ENCODE data around the gene CCDC92.

CCDC92 gene

GRCh38 chr12:123891516-123892179, 81.0 kb downstream of the CCDC92 start:
- in situ Hi-C loops (cut with HindIII; ENCODE audit: low pct_ligation_motif_present, low sequenced_read_pairs): no loop called here
- H3K36me3 ChIP-seq (replicated peaks): no peaks in the 10 kb centered on the region
- TF ChIP-seq CTCF (IDR thresholded peaks at IDR 0.05; ENCODE audit: low read depth, low read length, missing control alignments): peak; percentile 21

GRCh38 chr12:123891011-123891410, 81.6 kb downstream of the CCDC92 start:
- DNase-seq: no peak
- Histone ChIP-seq H3K27me3 (replicated peaks) (no peaks in the 10 kb centered on the region), H3K27ac (no peak overlapping the region), H3K36me3 (replicated peaks) (no peaks in the 10 kb centered on the region), H3K4me3 (ENCODE audit: low read depth, low read length) (no peak overlapping the region)
- no peak for TF ChIP-seq CTCF (IDR thresholded peaks at IDR 0.05; ENCODE audit: low read depth, low read length, missing control alignments)
- in situ Hi-C loops (cut with HindIII; ENCODE audit: low pct_ligation_motif_present, low sequenced_read_pairs): no loop called here

More at GRCh38 chr12:123891516-123892179, 81.0 kb downstream of the CCDC92 start:
- H3K4me3 ChIP-seq (ENCODE audit: low read depth, low read length): no peak overlapping the region
- peak; percentile 42 for DNase-seq
- H3K27ac ChIP-seq: no peak overlapping the region
- no peaks in the 10 kb centered on the region for H3K27me3 ChIP-seq (replicated peaks)

GRCh38 chr12:123890536-123890902, 82.1 kb downstream of the CCDC92 start:
- no peak for TF ChIP-seq CTCF (IDR thresholded peaks at IDR 0.05; ENCODE audit: low read depth, low read length, missing control alignments)
- DNase-seq: no peak
- Histone ChIP-seq H3K27ac (no peak overlapping the region), H3K4me3 (ENCODE audit: low read depth, low read length) (no peak overlapping the region), H3K27me3 (replicated peaks) (no peaks in the 10 kb centered on the region), H3K36me3 (replicated peaks) (no peaks in the 10 kb centered on the region)
- in situ Hi-C loops (cut with HindIII; ENCODE audit: low pct_ligation_motif_present, low sequenced_read_pairs): no loop called here

- in situ Hi-C loops (cut with HindIII; ENCODE audit: low pct_ligation_motif_present, low sequenced_read_pairs): no loop called here
- no peak overlapping the region for H3K4me3 ChIP-seq (ENCODE audit: low read depth, low read length)
- no peak for TF ChIP-seq CTCF (IDR thresholded peaks at IDR 0.05; ENCODE audit: low read depth, low read length, missing control alignments)
- no peaks in the 10 kb centered on the region for H3K36me3 ChIP-seq (replicated peaks)
- DNase-seq: no peak
- no peaks in the 10 kb centered on the region for H3K27me3 ChIP-seq (replicated peaks)
- no peak overlapping the region for H3K27ac ChIP-seq
Observed at GRCh38 chr12:123889848-123890535, 82.6 kb downstream of the CCDC92 start.

GRCh38 chr12:123888989-123889388, 83.6 kb downstream of the CCDC92 start:
- DNase-seq: no peak
- H3K4me3 ChIP-seq (ENCODE audit: low read depth, low read length): no peak overlapping the region
- no peaks in the 10 kb centered on the region for H3K27me3 ChIP-seq (replicated peaks)
- TF ChIP-seq CTCF (IDR thresholded peaks at IDR 0.05; ENCODE audit: low read depth, low read length, missing control alignments): no peak
- no peak overlapping the region for H3K27ac ChIP-seq
- in situ Hi-C loops (cut with HindIII; ENCODE audit: low pct_ligation_motif_present, low sequenced_read_pairs): no loop called here
- no peaks in the 10 kb centered on the region for H3K36me3 ChIP-seq (replicated peaks)
